Astrocyte of the hippocampus (primary cell): ENCODE data around the gene FBXL19.

Experiments used
- DNase-seq: peaks from one replicate; pipeline ENCODE4 v3.0.0; 2011; ENCODE audit warnings: low read depth, low spot score

The FBXL19 gene

DNA sequence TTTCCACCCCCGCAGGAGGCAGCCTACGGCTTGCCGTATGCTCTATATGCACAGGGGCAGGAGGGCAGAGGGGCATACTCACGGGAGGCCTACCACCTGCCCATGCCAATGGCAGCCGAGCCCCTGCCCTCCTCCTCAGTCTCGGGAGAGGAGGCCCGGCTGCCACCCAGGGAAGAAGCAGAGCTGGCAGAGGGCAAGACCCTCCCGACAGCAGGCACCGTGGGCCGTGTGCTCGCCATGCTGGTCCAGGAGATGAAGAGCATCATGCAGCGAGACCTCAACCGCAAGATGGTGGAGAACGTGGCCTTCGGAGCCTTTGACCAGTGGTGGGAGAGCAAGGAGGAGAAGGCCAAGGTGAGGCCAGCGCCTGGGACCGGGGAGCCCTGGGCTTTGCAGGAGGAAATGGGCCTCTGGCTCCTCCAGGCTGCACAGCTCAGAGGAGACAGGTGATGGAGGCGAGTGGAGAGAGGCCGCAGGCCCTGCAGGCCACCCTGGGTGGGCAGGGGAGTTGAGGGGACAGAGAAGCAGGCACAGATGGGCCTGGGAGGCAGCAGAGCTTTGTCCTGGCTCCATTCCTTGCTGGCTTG, 42.8 kb downstream of the FBXL19 start:
- no peak for DNase-seq

DNA sequence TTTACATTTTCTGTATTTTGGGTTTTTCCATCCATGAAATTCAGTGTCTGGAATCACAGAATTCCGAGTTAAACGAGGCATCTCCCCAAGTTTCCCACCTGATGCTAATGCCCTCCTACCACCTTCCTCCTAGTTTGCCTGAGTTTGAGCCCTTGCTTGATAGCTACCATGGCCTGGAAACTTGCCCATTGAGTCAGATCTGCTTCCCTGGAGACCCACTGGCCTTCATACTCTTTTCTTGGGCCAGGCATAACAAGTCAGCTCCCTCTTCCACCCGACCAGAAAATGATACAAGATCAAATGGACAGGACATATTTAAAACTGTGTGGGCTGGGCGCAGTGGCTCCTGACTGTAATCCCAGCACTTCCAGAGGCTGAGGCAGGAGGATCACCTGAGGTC, 44.4 kb downstream of the FBXL19 start:
- DNase-seq = no peak

DNA sequence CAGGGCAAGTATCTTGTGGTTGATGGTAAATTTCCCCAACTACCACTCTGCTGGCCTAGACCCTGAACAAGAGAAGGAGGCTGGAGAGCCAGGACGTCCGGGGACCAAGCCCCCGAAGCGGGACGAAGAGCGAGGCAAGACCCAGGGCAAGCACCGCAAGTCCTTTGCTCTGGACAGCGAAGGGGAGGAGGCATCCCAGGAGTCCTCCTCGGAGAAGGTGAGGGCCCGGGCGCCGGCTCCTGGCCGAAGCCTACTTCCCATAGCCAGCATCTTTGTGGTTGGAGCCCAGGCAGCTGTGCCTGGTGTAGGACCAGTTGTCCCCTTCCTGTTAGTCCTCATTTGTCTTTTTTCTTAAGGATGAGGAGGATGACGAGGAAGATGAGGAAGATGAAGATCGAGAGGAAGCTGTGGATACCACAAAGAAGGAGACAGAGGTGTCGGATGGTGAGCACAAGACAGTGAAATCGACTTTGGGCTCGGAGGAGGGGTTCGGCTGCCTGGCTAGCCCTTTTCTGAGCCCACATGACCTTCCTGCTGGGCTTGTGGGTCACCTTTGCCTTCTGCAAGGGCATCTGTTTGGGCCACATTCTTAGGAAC, 46.0 kb downstream of the FBXL19 start:
- DNase-seq = no peak

DNA sequence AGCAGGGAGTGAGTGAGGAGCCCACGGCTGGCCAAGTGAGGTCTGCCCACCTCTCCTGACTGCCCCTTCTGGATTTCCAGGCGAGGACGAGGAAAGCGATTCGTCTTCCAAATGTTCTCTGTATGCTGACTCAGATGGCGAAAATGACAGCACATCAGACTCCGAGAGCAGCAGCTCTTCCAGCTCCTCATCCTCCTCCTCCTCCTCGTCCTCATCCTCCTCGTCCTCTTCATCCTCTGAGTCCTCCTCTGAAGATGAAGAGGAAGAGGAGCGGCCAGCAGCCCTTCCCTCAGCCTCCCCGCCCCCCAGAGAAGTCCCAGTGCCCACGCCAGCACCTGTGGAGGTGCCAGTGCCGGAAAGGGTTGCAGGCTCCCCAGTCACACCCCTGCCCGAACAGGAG, 47.9 kb downstream of the FBXL19 start:
- DNase-seq = no peak

DNA sequence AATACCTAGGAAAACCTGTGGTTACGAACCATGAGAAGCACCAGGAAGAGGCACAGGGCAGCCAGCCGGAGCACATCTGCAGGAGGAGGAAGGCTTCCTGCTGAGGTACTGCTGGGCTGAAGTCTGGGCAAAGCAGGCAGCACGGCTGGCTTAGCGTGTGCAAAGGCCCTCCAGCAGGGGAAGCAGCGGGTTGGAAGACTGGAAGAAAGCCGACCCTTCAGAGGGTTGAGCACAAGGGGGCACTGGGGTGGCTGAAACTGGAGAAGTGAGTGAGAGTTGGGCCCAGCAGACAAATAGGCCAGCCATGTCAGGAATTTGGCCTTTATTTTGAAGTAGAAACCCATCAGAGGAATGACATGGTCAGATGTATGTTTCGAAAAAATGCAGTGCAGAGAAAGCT, 49.5 kb downstream of the FBXL19 start:
- peak; percentile 46 for DNase-seq

DNA sequence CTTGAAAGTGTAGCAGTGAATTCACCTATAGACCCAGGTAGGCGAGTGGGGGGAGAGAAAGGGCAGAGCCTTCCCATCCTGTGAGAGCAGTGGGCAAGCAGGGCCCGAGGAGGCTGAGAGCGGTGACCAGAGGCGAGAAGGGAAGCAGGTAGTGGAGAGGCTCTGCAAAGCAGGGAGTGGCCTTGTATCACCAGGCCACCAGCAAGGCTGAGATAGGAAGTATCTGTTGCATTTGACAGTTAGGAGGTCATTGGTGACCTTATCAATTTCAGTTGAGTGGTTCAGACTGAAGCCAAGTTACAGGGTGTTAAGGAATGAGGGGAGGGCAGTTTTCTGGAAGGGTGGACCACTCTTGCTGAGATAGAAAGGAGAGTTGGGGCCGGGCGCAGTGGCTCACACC, 51.0 kb downstream of the FBXL19 start:
- DNase-seq = no peak

DNA sequence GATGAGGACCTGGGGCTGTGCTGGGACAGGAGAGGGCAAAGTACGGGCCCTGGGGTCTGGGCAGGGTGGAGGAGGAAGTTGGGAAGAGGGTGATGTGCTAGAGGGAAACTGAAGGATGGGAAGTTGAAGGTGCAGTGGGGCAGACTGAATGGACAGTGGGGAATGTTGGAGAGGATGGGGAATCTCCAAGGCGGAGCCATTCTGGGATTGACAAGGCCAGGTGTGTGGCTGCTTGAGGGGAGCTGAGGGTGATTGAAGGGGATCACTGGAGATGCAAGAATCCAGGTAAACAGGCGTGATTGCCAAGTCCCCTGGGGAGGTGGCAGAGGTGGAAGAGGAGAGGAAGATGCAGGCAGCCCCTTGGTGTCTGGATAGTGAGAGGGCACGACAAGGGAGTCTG, 53.1 kb downstream of the FBXL19 start:
- no peak for DNase-seq

DNA sequence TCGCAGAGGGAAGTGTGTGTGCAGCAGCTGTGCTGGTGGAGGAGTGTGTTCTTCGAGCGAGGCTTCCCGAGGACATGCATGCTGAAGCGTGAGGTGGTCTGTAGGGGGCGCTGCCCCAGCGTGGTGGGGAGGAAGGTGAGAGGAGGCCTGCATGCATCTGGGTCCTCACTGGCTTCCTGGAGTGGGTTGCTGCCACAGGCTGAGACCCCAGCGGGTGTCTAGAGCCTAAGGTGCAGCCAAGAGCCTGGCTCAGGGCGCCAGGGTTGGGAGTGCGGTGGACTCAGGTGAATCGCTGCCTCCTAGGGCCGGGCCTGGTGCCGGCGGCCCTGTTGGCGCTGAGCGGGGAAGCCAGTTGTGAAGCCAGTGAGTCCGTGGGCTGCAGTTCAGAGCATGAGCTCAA, 54.1 kb downstream of the FBXL19 start:
- DNase-seq = no peak

DNA sequence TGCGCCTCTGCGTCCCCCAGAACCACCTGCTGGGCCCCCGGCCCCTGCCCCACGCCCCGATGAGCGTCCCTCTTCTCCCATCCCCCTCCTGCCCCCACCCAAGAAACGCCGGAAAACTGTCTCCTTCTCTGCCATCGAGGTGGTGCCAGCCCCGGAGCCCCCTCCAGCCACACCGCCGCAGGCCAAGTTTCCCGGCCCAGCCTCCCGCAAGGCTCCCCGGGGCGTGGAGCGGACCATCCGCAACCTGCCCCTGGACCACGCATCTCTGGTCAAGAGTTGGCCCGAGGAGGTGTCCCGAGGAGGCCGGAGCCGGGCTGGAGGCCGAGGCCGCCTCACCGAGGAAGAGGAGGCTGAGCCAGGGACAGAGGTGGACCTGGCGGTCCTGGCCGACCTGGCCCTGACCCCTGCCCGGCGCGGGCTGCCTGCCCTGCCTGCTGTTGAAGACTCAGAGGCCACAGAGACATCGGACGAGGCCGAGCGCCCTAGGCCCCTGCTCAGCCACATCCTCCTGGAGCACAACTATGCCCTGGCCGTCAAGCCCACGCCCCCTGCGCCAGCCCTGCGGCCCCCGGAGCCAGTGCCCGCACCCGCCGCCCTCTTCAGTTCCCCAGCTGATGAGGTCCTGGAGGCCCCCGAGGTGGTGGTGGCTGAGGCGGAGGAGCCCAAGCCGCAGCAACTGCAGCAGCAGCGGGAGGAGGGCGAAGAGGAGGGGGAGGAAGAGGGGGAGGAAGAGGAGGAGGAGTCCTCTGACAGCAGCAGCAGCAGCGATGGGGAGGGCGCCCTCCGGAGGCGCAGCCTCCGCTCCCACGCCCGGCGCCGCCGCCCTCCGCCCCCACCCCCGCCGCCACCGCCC, 56.0 kb downstream of the FBXL19 start:
- DNase-seq = no peak

DNA sequence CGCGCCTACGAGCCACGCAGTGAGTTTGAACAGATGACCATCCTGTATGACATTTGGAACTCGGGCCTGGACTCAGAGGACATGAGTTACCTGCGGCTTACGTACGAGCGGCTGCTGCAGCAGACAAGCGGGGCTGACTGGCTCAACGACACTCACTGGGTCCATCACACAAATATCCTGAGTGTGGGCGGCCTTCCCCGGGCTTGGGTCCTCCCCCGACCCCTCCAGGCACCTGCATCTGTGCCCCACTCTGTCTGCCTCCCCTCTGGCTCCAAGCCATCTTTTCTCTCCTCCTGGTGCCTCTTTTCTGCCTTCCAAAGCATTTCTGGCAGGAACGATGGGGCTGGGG, 56.6 kb downstream of the FBXL19 start:
- no peak for DNase-seq

DNA sequence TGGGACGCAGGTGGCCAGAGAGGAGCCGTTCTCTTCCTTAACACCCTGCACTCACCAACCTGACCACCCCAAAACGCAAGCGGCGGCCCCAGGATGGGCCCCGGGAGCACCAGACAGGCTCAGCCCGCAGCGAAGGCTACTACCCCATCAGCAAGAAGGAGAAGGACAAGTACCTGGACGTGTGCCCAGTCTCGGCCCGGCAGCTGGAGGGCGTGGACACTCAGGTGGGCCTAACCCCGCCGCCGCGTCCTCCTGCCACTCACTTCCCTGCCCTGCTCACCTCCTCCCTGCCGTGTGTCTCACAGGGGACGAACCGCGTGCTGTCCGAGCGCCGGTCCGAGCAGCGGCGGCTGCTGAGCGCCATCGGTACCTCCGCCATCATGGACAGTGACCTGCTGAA, 57.1 kb downstream of the FBXL19 start:
- DNase-seq = no peak

DNA sequence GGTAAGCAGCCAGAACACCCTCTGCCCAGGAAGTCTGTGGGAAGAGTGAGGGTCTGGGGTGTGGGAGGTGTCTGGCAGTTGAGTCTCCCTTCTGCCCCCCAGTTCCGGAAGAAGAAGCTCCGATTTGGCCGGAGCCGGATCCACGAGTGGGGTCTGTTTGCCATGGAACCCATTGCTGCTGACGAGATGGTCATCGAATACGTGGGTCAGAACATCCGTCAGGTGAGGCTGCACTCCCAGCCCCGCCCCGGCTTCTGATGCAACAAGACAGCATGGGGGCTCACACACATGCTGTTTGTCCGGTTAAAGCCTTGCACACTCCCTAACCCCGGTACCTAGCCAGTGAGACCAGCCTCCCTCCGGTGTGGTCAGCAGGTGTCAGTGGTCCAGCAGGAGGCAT, 57.6 kb downstream of the FBXL19 start:
- no peak for DNase-seq

DNA sequence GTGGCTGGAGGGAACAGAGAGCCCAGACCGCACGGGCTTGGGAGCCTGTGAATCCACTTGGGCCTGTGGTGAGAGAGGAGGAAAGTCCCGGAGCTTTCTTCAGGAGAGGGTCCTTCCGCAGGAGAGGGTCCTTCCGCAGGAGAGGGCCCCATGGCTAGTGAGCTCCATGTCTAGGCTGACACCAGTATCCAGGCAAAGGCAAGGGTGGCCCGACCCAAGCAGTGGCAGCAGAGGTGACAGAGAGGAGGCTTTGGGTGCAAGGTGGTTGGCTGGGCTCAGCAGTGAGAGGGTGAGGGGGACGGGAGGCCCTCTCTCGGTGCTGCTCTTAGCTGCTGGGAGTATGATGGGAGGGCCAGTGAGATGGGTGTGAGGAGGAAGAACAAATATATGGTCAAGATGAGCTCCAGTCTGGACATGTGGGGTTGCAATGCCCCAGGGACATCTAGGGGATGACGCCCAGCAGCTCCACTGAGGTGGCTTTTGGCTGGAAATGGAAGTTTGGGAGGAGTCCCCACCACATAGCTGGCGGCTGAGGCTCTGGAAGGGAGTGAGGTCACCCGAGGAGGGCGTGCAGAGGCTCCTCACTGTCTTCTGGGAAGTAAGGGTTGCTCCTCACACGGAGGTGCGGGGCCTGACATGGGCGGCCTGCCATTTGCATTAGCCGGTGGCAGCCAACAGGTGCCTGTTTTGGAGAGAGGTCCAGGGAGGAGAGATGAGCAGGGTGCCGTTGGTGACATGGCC, 59.3 kb downstream of the FBXL19 start:
- no peak for DNase-seq

DNA sequence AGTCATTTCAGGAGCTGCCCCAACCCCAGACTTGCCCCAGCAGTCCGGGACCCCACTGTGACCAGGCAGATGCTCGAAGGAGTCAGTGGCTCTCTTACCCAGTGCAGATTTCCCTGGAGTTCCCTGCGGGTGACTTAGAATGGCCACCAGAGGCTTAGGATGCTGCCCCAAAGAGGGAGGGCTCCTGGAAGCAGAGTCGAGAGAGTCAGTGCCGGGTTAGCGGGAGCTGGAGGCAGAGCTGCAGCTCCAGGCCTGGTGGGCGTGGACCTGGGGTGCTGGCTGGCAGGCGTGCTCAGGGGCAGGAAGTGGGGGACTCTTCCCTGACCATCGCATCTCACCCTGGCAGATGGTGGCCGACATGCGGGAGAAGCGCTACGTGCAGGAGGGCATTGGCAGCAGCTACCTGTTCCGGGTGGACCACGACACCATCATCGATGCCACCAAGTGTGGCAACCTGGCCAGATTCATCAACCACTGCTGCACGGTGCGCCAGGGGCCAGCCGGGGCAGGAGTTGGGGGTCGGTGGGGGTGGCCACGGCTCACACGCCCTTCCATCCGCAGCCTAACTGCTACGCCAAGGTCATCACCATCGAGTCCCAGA, 60.0 kb downstream of the FBXL19 start:
- DNase-seq = no peak

DNA sequence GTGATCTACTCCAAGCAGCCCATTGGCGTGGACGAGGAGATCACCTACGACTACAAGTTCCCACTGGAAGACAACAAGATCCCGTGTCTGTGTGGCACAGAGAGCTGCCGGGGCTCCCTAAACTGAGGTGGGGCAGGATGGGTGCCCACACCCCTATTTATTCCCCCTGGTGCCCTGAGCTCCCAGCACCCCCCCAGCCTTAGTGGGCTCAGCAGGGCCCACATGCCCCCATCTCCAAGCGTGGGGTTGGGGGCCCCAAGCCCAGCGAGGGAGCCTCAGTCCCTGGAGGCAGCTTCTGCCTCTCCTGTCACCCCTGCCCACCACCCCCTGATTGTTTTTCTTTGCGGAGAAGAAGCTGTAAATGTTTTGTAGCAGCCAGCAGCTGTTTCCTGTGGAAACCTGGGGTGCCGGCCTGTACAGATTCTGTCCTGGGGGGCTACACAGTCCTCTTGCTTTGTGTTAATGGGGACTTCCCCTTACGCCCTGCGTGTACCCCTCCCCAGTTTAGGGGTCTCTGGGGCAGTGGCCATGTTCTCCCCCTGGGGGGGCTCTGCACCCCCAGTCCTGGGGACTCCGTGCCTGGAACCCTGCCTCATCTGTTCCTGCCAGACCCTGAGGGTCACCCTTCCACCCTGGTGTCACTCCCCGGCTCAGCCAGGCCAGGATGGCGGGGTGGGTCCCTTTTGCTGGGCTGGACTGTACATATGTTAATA, 60.7 kb downstream of the FBXL19 start:
- DNase-seq = no peak

DNA sequence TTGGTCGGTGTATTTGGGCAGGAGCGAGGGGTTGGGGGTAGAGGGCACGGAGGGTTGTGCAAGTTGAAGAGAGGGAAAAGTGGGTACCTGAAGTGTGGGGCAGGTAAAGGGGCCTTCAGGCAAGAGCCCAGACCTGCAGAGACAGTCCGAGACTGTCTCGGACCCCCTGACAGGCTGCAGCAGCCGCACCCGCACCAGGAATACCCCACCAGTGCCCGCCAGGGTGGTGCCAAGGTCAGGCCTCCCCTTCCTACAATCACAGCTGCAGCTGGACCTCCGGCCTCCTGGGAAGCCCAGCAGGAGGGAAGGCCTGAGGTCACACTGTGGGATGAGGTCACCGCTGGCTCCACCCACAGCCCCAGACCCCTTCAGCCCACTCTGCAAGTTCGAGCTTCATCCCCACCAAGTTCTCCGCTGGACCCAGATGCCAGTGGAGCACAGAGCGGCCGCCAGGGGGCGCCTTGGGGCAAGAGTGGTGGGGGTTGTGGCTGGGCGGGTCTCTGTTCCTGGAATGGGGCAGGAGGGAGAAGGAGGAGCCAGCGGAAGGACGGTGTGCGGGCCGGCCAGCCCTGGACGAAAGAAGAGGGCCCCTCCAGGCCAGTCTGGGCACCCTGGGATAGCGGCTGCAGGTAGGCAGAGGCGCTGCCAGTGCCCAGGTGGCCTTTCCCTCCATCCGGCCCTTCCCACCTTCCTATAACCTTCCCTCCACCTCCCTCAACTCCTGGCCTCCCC, 61.5 kb downstream of the FBXL19 start, which contains the start of gene HSD3B7:
Gene HSD3B7, plus strand, starts transcription at position 539 of the 732 bp plus-strand sequence. CDS start 452 bp downstream, outside the sequence.
- DNase-seq = peak; percentile 91

DNA sequence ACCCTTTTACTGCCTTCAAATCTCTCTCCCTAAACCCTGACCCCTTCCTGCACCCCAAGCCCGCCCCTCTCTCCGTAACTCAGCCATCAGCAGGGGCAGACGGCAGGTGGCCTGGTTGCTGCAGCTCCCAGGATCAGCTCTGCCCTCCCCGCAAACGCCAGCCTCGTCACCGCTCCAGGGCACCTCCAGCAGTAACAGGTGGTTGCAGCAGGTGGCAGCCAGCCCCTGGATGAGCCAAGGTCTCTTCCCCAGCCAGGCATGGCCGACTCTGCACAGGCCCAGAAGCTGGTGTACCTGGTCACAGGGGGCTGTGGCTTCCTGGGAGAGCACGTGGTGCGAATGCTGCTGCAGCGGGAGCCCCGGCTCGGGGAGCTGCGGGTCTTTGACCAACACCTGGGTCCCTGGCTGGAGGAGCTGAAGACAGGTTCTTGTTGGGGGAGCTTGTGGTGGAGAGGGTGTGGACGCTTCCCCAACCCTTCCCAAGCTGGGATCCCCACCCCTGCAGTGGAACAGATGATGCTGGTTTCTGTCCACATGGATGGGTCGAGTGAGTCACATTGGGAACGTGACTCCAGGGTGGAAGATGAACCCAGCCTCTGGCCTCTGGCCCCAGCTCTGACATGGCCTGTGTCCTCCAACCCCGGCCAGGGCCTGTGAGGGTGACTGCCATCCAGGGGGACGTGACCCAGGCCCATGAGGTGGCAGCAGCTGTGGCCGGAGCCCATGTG, 62.2 kb downstream of the FBXL19 start:
- peak; percentile 54 for DNase-seq

DNA sequence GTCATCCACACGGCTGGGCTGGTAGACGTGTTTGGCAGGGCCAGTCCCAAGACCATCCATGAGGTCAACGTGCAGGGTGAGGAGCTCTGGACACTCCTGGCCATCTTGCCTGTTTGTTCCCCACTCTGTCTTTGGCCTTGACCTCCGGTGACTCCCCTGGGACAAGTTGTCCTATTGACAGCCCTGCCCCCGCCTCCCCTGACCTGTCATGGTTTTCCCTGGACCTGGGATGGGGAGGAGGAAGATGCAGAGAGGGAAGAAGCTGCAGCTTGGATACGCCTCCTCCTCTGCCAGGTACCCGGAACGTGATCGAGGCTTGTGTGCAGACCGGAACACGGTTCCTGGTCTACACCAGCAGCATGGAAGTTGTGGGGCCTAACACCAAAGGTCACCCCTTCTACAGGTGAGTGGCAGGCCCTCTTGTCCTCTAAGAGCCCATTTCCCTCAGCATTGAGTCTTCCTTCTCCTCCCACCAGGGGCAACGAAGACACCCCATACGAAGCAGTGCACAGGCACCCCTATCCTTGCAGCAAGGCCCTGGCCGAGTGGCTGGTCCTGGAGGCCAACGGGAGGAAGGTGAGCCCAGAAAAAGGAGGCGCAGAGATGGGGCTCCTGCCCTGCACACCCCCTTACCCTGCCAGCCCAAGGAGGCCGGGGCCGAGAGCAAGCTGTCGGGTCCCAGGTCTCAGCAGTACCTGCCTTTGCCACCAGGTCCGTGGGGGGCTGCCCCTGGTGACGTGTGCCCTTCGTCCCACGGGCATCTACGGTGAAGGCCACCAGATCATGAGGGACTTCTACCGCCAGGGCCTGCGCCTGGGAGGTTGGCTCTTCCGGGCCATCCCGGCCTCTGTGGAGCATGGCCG, 63.0 kb downstream of the FBXL19 start:
- DNase-seq = no peak
